Activated CD8-positive, alpha-beta T cell treated with anti-CD3 and anti-CD28 coated beads, Interleukin-2, amount 10 ng/mL, durations not matched to agents 7 days and 5 days (primary cell): ENCODE data around the gene INCA1. TPM values are rescaled to one million over a fixed set of nuclear protein-coding genes. Genes with fewer than 3 reads are reported as not detected.
A peak's percentile ranks its signal among the peaks of the same experiment; 100 is the strongest.

Experiments used
- ATAC-seq: fragments of 150-1000 bp; cut with Tn5 transposase; one replicate; pipeline ENCODE4 v1.10.0; 2021; ENCODE audit warnings: moderate library complexity
- CTCF ChIA-PET: fragments of 350-600 bp; sonication (Branson Sonifier 250); formaldehyde crosslinking; loops from one replicate; lab custom pipeline; 2021; ENCODE audit warnings: antibody characterized with exemption; lab: Charles Lee
- POLR2A ChIA-PET: fragments of 350-600 bp; sonication (Branson Sonifier 250); formaldehyde crosslinking; loops from one replicate; lab custom pipeline; 2021; ENCODE audit warnings: antibody characterized with exemption; lab: Charles Lee
- DNase-seq: peaks from one replicate; pipeline ENCODE4 v3.0.0-alpha.2; 2020
- H3K27ac Mint-ChIP-seq: one replicate; pipeline ENCODE4 v1.8.0; 2021; ENCODE audit warnings: mild to moderate bottlenecking, mixed read lengths
- H3K27me3 Mint-ChIP-seq: one replicate; pipeline ENCODE4 v1.8.0; 2021; ENCODE audit warnings: low read depth, mixed read lengths
- H3K36me3 Mint-ChIP-seq: one replicate; pipeline ENCODE4 v1.8.0; 2021; ENCODE audit warnings: low read depth, mixed read lengths
- H3K4me1 Mint-ChIP-seq: one replicate; pipeline ENCODE4 v1.8.0; 2021; ENCODE audit warnings: low read depth, mixed read lengths
- H3K4me3 Mint-ChIP-seq: one replicate; pipeline ENCODE4 v1.8.0; 2021; ENCODE audit warnings: mild to moderate bottlenecking, mixed read lengths
- H3K9me3 Mint-ChIP-seq: one replicate; pipeline ENCODE4 v1.8.0; 2022; ENCODE audit warnings: mixed read lengths; ENCODE audit not compliant: insufficient read depth
- total RNA-seq, 2 experiments: library from RNA; stranded (reverse); gene quantifications; one replicate each; pipeline ENCODE4 v1.2.3, GENCODE V29; 2021

The INCA1 gene
- total RNA-seq, result under 1 TPM; 0.26 to 0.29 TPM

GRCh38 chr17:4997302-4998026 lies at the start of gene INCA1, which contains the start of gene KIF1C:
TSS of gene INCA1 (minus strand) at chr17:4997522. CDS start at chr17:4994437, 3,085 bp downstream.
TSS of gene KIF1C (plus strand) at chr17:4997950. CDS start at chr17:5000247, 2,297 bp downstream.
- CTCF ChIA-PET, result interaction anchor here (1.1 to 1.8 kb wide), 4 partner anchors 9 to 89 kb away, joined by 3 to 13 read pairs (median 5); partner anchors contain the start of gene CAMTA2
- ATAC-seq, result peak; percentile 92
- H3K4me3 Mint-ChIP-seq, result peak within 1 kb of the TSS; percentile 81
- peak; percentile 94 for DNase-seq
- POLR2A ChIA-PET, result interaction anchor here (0.7 to 2.6 kb wide), 6 partner anchors 9 to 194 kb away, joined by 3 to 10 read pairs (median 8); partner anchors contain the start of genes PFN1, RNF167, SLC25A11 and ZNF594
- peaks cover 6% of the 10 kb centered on the region for H3K27me3 Mint-ChIP-seq
- H3K4me1 Mint-ChIP-seq, result peaks cover 18% of the 10 kb centered on the region
- H3K9me3 Mint-ChIP-seq, result no peaks in the 10 kb centered on the region
- H3K27ac Mint-ChIP-seq, result peak within 1 kb of the TSS; percentile 84
- peaks cover 18% of the 10 kb centered on the region for H3K36me3 Mint-ChIP-seq

- peak overlapping the region; percentile 20 for H3K4me3 Mint-ChIP-seq
- ATAC-seq (no peak), DNase-seq (no peak)
- POLR2A ChIA-PET, result interaction anchor here (0.6 to 0.7 kb wide), 2 partner anchors 29 to 159 kb away, joined by 3 to 4 read pairs; no protein-coding TSS in a partner anchor
- no peaks in the 10 kb centered on the region for H3K27me3 Mint-ChIP-seq
- peaks cover 41% of the 10 kb centered on the region for H3K36me3 Mint-ChIP-seq
- CTCF ChIA-PET, result interaction anchor here (0.6 to 2.5 kb wide), 4 partner anchors 15 to 58 kb away, joined by 3 to 9 read pairs (median 3); partner anchors contain the start of gene CAMTA2
- peaks cover 71% of the 10 kb centered on the region for H3K4me1 Mint-ChIP-seq
- peak overlapping the region; percentile 63 for H3K27ac Mint-ChIP-seq
- no peaks in the 10 kb centered on the region for H3K9me3 Mint-ChIP-seq
These were observed 48.2 kb upstream of the INCA1 start for GRCh38 chr17:5045496-5045895.

GRCh38 chr17:5044630-5045029 lies 47.3 kb upstream of the INCA1 start:
- ATAC-seq (no peak), DNase-seq (no peak)
- Mint-ChIP-seq H3K27me3 (no peaks in the 10 kb centered on the region), H3K27ac (no peak overlapping the region), H3K36me3 (peaks cover 35% of the 10 kb centered on the region), H3K4me3 (no peak overlapping the region), H3K4me1 (peaks cover 67% of the 10 kb centered on the region), H3K9me3 (no peaks in the 10 kb centered on the region)
- CTCF ChIA-PET, result interaction anchor here (2.5 kb wide), 1 partner anchor 18 kb away, joined by 9 read pairs; no protein-coding TSS in a partner anchor
- POLR2A ChIA-PET, result no interaction called here

GRCh38 chr17:5043524-5043923 lies 46.2 kb upstream of the INCA1 start:
- ChIA-PET CTCF (interaction anchor here (2.5 kb wide), 1 partner anchor 19 kb away, joined by 9 read pairs; no protein-coding TSS in a partner anchor), POLR2A (no interaction called here)
- H3K9me3 Mint-ChIP-seq, result no peaks in the 10 kb centered on the region
- peaks cover 30% of the 10 kb centered on the region for H3K36me3 Mint-ChIP-seq
- peak overlapping the region; percentile 98 for H3K27ac Mint-ChIP-seq
- H3K4me1 Mint-ChIP-seq, result peaks cover 59% of the 10 kb centered on the region
- peak overlapping the region; percentile 93 for H3K4me3 Mint-ChIP-seq
- H3K27me3 Mint-ChIP-seq, result no peaks in the 10 kb centered on the region
- no peak for ATAC-seq
- DNase-seq, result no peak

GRCh38 chr17:5042157-5043022 lies 45.1 kb upstream of the INCA1 start:
- Mint-ChIP-seq H3K27me3 (no peaks in the 10 kb centered on the region), H3K27ac (peak overlapping the region; percentile 98), H3K9me3 (no peaks in the 10 kb centered on the region), H3K36me3 (peaks cover 24% of the 10 kb centered on the region), H3K4me1 (peaks cover 48% of the 10 kb centered on the region), H3K4me3 (peak overlapping the region; percentile 93)
- ATAC-seq (peak; percentile 75), DNase-seq (peak; percentile 62)
- ChIA-PET CTCF (interaction anchor here (0.8 to 1.6 kb wide), 3 partner anchors 9 to 19 kb away, joined by 4 to 9 read pairs (median 6); no protein-coding TSS in a partner anchor), POLR2A (interaction anchor here (1.0 kb wide), 1 partner anchor 11 kb away, joined by 3 read pairs; no protein-coding TSS in a partner anchor)

- Mint-ChIP-seq H3K4me1 (peaks cover 18% of the 10 kb centered on the region), H3K4me3 (no peak within 1 kb of the TSS), H3K27me3 (peaks cover 3% of the 10 kb centered on the region), H3K36me3 (peaks cover under 1% of the 10 kb centered on the region), H3K27ac (no peak within 1 kb of the TSS), H3K9me3 (no peaks in the 10 kb centered on the region)
- ATAC-seq (no peak), DNase-seq (peak; percentile 27)
- ChIA-PET CTCF (interaction anchor here (1.0 to 3.6 kb wide), 3 partner anchors 14 to 47 kb away, joined by 3 to 21 read pairs (median 4); no protein-coding TSS in a partner anchor), POLR2A (no interaction called here)
These were observed 38.0 kb upstream of the INCA1 start, which contains the start of gene SLC52A1 for GRCh38 chr17:5035315-5035714. TSS of gene SLC52A1 (minus strand) at chr17:5035426. CDS start at chr17:5034606, 820 bp downstream.

- Mint-ChIP-seq H3K4me1 (peaks cover 17% of the 10 kb centered on the region), H3K4me3 (no peak overlapping the region), H3K27ac (no peak overlapping the region), H3K27me3 (peaks cover 3% of the 10 kb centered on the region), H3K9me3 (no peaks in the 10 kb centered on the region), H3K36me3 (peaks cover 2% of the 10 kb centered on the region)
- no peak for ATAC-seq
- ChIA-PET POLR2A (interaction anchor here (0.6 to 1.2 kb wide), 2 partner anchors 11 to 39 kb away, joined by 3 read pairs; no protein-coding TSS in a partner anchor), CTCF (interaction anchor here (1.0 to 3.6 kb wide), 2 partner anchors 14 to 28 kb away, joined by 3 to 21 read pairs; no protein-coding TSS in a partner anchor)
- no peak for DNase-seq
These were observed 37.3 kb upstream of the INCA1 start for GRCh38 chr17:5034651-5035050.

GRCh38 chr17:5034063-5034462 lies 36.7 kb upstream of the INCA1 start:
- H3K27ac Mint-ChIP-seq, result no peak overlapping the region
- peaks cover 2% of the 10 kb centered on the region for H3K36me3 Mint-ChIP-seq
- DNase-seq (no peak), ATAC-seq (no peak)
- CTCF ChIA-PET, result interaction anchor here (3.6 kb wide), 1 partner anchor 28 kb away, joined by 21 read pairs; no protein-coding TSS in a partner anchor
- H3K27me3 Mint-ChIP-seq, result peaks cover 3% of the 10 kb centered on the region
- POLR2A ChIA-PET, result interaction anchor here (0.6 to 1.2 kb wide), 3 partner anchors 10 to 101 kb away, joined by 3 read pairs; no protein-coding TSS in a partner anchor
- H3K9me3 Mint-ChIP-seq, result no peaks in the 10 kb centered on the region
- peaks cover 17% of the 10 kb centered on the region for H3K4me1 Mint-ChIP-seq
- H3K4me3 Mint-ChIP-seq, result no peak overlapping the region

- DNase-seq (no peak), ATAC-seq (no peak)
- H3K4me3 Mint-ChIP-seq, result no peak overlapping the region
- ChIA-PET POLR2A (interaction anchor here (0.7 kb wide), 1 partner anchor 101 kb away, joined by 3 read pairs; no protein-coding TSS in a partner anchor), CTCF (no interaction called here)
- peaks cover 17% of the 10 kb centered on the region for H3K4me1 Mint-ChIP-seq
- no peak overlapping the region for H3K27ac Mint-ChIP-seq
- H3K27me3 Mint-ChIP-seq, result peaks cover 3% of the 10 kb centered on the region
- no peaks in the 10 kb centered on the region for H3K9me3 Mint-ChIP-seq
- H3K36me3 Mint-ChIP-seq, result peaks cover 2% of the 10 kb centered on the region
These were observed 36.2 kb upstream of the INCA1 start for GRCh38 chr17:5033352-5034015.

GRCh38 chr17:5032865-5033264 lies 35.5 kb upstream of the INCA1 start:
- peak overlapping the region; percentile 30 for H3K27ac Mint-ChIP-seq
- DNase-seq, result no peak
- peaks cover 17% of the 10 kb centered on the region for H3K4me1 Mint-ChIP-seq
- H3K27me3 Mint-ChIP-seq, result peaks cover 3% of the 10 kb centered on the region
- POLR2A ChIA-PET, result no interaction called here
- no peak overlapping the region for H3K4me3 Mint-ChIP-seq
- CTCF ChIA-PET, result interaction anchor here (1.2 to 7.5 kb wide), 3 partner anchors 17 to 65 kb away, joined by 4 to 87 read pairs (median 10); partner anchors contain the start of gene SPAG7
- H3K36me3 Mint-ChIP-seq, result peaks cover 2% of the 10 kb centered on the region
- no peak for ATAC-seq
- H3K9me3 Mint-ChIP-seq, result no peaks in the 10 kb centered on the region
